ENCODE data around the gene STX18. TPM values are rescaled to one million over a fixed set of nuclear protein-coding genes. Genes with fewer than 3 reads are reported as not detected.

The STX18 gene
- total RNA-seq, 1 donor from 2014 or later, result 26.4 TPM

- DNase-seq (ENCODE audit: extremely low read depth, low read depth, low spot score), result no peak
Observed at GRCh38 chr4:4387531-4388310, 154.1 kb downstream of the STX18 start.

- no peak for DNase-seq (ENCODE audit: extremely low read depth, low read depth, low spot score)
Observed at GRCh38 chr4:4386736-4387392, 155.0 kb downstream of the STX18 start, which contains the start of gene NSG1. Gene NSG1, plus strand, starts transcription at chr4:4387102. Its CDS starts 528 bp downstream, at chr4:4387630.

DNA sequence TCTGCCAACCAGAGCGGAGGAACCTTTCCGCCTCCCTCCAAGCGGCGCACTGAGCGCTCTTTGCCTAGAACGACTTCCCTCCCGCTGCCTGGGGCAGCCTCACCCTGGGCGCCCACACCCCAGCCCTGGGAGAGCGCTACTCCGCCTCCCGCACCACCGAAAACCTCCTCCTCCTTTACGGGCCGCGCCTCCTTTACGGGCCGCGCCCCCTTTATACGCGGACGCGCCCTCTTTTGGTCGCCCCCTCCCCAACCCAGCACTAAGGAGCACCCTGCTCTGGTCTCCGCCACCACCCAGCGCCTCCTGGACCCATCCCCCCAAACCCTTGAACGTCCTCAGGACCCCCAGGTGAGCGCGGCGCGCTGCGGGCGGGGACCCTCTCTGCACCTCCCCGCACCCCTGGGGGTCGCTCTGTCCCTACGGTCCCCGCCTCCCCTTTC, 155.5 kb downstream of the STX18 start:
- no peak for DNase-seq (ENCODE audit: extremely low read depth, low read depth, low spot score)

GRCh38 chr4:4385729-4386295, 156.0 kb downstream of the STX18 start:
- no peak for DNase-seq (ENCODE audit: extremely low read depth, low read depth, low spot score)

- DNase-seq (ENCODE audit: extremely low read depth, low read depth, low spot score), result no peak
Observed at GRCh38 chr4:4384837-4385236, 157.0 kb downstream of the STX18 start.

DNA sequence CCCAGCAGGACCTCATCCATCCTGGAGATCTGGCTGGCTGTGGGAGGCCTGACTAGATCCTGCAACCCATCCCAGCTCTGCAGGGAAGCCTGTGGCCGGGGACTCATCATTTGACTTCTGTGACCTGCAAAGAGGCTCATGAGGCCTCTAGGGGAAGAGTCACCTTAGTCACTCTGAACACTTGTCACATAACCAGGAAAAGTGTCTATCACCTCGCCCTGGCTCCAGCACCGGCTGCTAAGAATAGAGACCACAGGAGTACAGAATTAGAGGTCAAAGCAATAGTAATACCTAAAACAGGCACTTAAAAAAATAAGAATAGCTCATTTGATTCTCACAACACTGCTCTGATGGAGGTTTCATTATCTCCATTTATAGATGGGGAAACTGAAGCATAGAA, 158.8 kb downstream of the STX18 start:
- no peak for DNase-seq (ENCODE audit: extremely low read depth, low read depth, low spot score)

- DNase-seq (ENCODE audit: extremely low read depth, low read depth, low spot score), result no peak
Observed at GRCh38 chr4:4379540-4380087, 162.2 kb downstream of the STX18 start.

- no peak for DNase-seq (ENCODE audit: extremely low read depth, low read depth, low spot score)
Observed at GRCh38 chr4:4377732-4378460, 164.0 kb downstream of the STX18 start.

- DNase-seq (ENCODE audit: extremely low read depth, low read depth, low spot score), result no peak
Observed at GRCh38 chr4:4377191-4377590, 164.7 kb downstream of the STX18 start.

- DNase-seq (ENCODE audit: extremely low read depth, low read depth, low spot score), result no peak
Observed at GRCh38 chr4:4376074-4376473, 165.8 kb downstream of the STX18 start.

DNA sequence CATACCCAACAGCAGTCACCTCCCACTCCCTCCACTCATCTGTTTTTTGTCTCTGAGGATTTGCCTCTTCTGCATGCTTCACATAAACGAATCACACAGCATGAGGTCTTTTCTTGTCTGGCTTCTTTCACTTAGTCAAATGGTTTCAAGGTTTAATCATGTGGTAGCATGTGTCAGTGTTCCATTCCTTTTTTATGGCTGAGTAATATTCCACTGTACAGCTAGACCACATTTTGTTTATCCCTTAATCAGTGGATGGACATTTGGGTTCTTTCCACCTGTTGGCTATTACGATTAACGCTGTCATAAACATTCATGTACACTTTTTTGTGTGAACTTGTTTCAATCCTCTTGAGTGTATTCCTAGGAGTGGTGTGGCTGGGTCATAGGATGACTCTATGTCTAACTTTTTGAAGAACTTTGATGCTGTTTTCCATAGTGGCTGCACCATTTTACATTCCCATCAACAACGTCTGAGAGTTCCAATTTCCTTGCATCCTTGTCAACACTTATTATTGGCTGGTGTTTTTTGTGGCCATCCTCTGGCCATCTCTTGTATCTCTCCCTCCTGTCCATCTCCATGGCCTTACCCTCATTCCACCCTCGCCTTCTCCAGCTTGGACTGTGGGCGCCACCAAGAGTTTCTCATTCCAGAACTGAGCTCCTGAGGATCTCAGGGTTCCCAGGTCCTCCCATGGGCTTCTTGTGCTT, 167.3 kb downstream of the STX18 start:
- DNase-seq (ENCODE audit: extremely low read depth, low read depth, low spot score), result no peak

Other genes with a start within 250 kb of the STX18 start
- gene NSG1, start 154.9 kb downstream of the STX18 start, total RNA-seq, result 4.1 TPM in 1 of 2 replicates, not detected in the other